GM19397 (cell line): ENCODE data around the gene NDUFB2.
"Not testable (repeated sequence)": the region's sequence is repeated elsewhere in the genome, so short reads cannot be mapped to it uniquely, and the experiment has no call there.

Source experiments
- ATAC-seq: cut with Tn5 transposase; IDR thresholded peaks from one replicate; pipeline ENCODE4 v1.9.1; 2021; ENCODE audit warnings: mild to moderate bottlenecking, moderate library complexity; ENCODE audit not compliant: unreplicated experiment

The NDUFB2 gene

DNA sequence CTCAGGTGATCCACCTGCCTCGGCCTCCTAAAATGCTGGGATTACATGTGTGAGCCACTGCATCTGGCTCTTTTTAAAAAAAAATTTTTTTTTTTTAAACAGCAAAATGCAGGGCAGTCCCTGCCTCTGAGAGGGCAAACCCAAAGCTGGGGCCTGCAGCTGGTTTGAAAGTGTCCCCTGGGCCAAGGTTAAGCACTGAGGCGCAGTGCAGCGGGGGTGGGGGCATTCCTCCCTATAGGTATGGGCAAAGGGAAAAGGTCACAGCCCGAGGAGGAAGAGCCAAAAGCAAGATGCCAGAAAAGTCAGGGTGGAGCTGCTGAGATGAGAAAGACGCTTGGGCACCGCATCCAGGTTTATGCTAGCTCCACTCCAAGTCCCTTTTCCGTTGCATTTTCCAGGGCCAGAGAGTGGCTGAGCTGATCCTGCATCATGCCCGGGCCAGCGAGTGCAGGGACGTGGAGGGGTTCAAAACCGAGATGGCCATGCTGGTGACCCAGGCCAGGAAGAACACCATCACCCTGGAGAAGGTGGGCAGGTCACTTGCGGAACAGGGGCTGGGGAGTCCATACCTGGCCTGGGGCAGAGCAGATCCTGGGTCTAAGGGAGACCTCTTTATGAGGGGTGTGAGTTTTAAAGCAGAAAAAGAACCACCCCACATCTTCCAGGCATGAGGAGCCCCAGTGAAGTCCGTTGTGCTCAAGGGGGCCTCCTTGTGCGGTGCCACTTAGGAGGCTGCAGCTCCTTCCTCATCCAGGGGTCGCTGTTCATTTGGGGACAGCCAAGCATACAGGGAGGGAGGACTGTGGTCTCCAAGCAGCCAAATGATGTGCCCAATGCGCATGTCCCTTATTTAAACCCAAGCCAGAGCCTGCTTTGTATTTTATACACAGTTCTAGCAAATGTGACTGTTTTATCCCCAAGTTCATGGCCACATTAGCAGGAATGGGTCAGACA is 7.0 kb upstream of the NDUFB2 start:
- ATAC-seq = no peak

GRCh38 chr7:140691376-140692045 is 5.0 kb upstream of the NDUFB2 start:
- no peak for ATAC-seq

DNA sequence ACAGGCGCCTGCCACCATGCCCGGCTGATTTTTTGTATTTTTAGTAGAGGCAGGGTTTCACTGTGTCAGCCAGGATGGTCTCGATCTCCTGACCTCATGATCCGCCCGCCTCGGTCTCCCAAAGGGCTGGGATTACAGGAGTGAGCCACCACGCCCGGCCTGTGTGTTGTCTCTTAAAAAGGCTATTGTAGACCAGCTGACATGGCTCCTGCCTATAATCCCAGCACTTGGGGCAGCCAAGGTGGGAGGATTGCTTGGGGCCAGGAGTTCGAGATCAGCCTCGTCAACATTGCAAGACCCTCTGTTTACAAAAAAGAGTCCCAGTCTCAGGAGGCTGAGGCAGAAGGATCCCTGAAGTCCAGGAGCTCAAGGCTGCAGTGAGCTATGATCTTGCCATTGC is 2.7 kb upstream of the NDUFB2 start:
- ATAC-seq = not testable (repeated sequence)

- ATAC-seq = no peak
Measured at GRCh38 chr7:140694592-140694991, 1.9 kb upstream of the NDUFB2 start.

GRCh38 chr7:140695381-140695780 is 1.1 kb upstream of the NDUFB2 start:
- no peak for ATAC-seq

- ATAC-seq = no peak
Measured at GRCh38 chr7:140696024-140696679, 356 bp upstream of the NDUFB2 start.

DNA sequence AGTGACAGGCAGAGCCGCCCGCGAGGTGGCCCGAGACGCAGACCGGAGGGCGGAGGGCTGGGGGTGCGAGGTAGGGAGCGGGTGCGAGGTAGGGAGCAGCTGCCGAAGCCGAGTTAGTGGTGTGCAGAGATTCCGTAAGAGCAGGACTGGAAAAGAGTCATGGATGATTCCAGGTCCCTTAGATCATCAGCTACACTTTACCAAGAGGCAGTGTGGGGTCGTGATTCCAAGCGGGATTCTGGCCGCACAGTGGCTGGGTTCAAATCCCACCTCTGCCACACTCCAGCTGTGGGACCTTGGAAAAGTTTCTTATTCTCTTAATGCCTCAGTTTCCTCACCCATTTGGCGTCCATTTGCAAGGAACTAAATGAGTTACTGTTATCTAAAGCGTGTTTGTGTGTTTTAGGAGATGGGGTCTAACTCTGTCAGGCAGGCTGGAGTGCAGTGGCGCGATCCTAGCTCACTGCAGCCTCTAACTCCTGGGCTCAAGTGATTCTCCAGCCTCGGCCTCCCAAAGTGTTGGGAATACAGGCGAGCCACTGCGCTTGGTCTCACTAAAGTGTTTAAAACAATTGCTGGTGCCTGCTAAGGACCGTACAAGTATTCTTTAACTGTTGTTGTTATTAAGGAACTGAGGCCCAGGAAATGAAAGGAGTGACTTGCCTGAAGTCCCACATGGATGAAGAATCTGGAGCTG is 1.1 kb downstream of the NDUFB2 start:
- no peak for ATAC-seq

- no peak for ATAC-seq
Measured at GRCh38 chr7:140698477-140698876, 2.0 kb downstream of the NDUFB2 start.

- no peak for ATAC-seq
Measured at GRCh38 chr7:140702774-140703173, 6.3 kb downstream of the NDUFB2 start.

- no peak for ATAC-seq
Measured at GRCh38 chr7:140704205-140704604, 7.7 kb downstream of the NDUFB2 start.

- ATAC-seq = no peak
Measured at GRCh38 chr7:140707132-140707531, 10.6 kb downstream of the NDUFB2 start.

- ATAC-seq = not testable (repeated sequence)
Measured at GRCh38 chr7:140708764-140709163, 12.3 kb downstream of the NDUFB2 start.

DNA sequence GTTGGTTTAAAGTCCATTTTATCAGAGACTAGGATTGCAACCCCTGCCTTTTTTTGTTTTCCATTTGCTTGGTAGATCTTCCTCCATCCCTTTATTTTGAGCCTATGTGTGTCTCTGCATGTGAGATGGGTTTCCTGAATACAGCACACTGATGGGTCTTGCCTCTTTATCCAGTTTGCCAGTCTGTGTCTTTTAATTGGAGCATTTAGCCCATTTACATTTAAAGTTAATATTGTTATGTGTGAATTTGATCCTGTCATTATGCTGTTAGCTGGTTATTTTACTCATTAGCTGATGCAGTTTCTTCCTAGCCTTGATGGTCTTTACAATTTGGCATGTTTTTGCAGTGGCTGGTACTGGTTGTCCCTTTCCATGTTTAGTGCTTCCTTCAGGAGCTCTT is 15.9 kb downstream of the NDUFB2 start:
- not testable (repeated sequence) for ATAC-seq

GRCh38 chr7:140714331-140715040 is 18.0 kb downstream of the NDUFB2 start:
- ATAC-seq = no peak

GRCh38 chr7:140719721-140720120 is 23.2 kb downstream of the NDUFB2 start:
- no peak for ATAC-seq

- no peak for ATAC-seq
Measured at GRCh38 chr7:140722254-140722653, 25.7 kb downstream of the NDUFB2 start.

DNA sequence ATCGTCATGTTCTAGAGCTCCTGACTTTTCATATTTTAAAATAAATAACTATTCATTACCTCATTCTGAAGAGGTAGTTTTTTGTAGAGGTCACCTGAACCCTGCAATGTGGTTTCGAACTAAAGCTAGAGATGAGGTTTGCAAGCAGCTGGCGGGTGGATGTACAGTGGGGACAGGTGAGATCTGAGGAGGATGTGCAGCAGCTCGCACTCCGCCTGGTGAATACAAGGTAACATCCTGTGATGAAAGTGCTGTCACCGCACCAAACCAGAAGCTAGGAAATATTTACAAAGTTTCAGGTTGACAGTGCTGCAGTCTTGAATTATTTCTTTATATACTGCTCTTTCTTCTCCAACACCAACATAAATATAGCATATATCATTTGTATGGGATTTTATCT is 26.5 kb downstream of the NDUFB2 start:
- no peak for ATAC-seq

DNA sequence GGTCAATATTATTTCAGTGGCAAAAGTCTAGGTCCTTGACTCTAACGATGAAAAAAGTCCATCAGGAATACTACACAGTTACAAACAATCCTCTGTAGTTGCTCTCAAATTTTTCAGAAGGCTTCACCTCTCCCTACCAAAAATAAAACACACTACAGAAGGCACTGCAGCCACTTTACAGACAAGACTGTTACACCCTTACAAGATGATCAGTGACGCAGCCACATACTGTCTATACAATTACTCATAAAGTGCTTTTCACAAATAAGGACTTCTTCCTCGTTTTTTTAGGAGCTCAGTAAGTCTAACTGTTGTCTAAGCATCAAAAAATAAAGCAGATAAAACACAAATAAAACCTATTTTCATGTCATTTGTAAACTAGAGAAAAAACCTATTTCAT is 27.1 kb downstream of the NDUFB2 start:
- ATAC-seq = no peak

DNA sequence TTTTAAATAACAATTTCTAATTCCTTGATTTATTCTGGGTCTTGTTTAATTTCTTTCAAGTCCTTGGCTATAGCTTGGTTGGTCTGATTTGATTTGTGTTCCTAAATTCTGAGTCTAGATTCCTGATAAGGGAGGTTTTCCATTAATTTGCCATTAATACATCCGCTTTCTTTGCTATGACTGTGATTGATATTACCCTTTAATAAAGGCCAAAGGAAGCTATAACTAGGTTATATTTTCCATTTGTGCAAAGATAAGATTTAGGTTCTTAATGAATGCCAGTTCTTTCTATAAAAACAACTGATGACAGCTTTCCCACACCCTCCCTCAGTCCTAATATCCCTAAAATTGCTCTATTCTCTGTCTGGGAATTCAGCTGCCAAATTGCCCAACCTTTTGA is 28.2 kb downstream of the NDUFB2 start:
- no peak for ATAC-seq

DNA sequence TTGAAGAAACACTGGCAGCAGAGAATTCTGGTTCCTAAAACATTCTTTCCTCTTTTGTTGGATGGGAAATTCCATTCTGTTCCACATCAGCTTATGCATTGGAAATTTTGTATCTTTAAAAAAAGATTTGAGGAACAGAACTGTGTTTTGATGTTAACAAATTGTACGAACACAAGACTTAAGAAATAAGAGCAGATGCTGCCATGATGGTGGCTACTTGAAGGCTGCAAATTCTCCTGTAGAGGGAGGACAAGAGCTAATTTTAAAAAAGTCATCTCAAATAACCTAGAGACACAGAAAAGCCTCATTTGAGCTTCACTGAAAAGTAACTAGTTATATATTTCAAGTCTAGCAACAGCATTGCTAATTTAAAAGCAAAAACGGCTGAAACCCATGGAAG is 29.8 kb downstream of the NDUFB2 start:
- ATAC-seq = no peak
